Caco-2 (cell line): ENCODE results near the gene NETO1. TPM values are rescaled to one million over a fixed set of nuclear protein-coding genes. Genes with fewer than 3 reads are reported as not detected.

Experiments used
- BruUV-seq: library from RNA; stranded (reverse); fragments of 400-500 nt; replicated peaks from 2 replicates; lab custom pipeline; 2021; lab: Mats Ljungman, UMichigan
- CTCF ChIA-PET: fragments of 300-600 bp; sonication (Branson Sonifier 250); formaldehyde crosslinking; loops from one replicate; lab custom pipeline; 2022; ENCODE audit warnings: antibody characterized with exemption; lab: Charles Lee
- POLR2A ChIA-PET: fragments of 300-600 bp; sonication (Branson Sonifier 250); formaldehyde crosslinking; loops from one replicate; lab custom pipeline; 2022; ENCODE audit warnings: antibody characterized with exemption; lab: Charles Lee
- DNase-seq, 2 experiments: peaks; one replicate each; pipeline versions ENCODE4 v3.0.0 to v3.0.0-alpha.2; 2020 to 2022
- H3K27me3 ChIP-seq: replicated peaks from 2 replicates; pipeline ENCODE4 v1.6.0; 2011; ENCODE audit warnings: low read length; ENCODE audit not compliant: control insufficient read depth, insufficient read depth
- H3K36me3 ChIP-seq: 2 replicates; pipeline ENCODE4 v1.5.1; 2011; ENCODE audit warnings: low read length; ENCODE audit not compliant: control insufficient read depth, insufficient read depth
- H3K4me1 ChIP-seq: fragments of 250-450 bp; sonication (Bioruptor Pico); 2 replicates; pipeline ENCODE4 v1.5.1; 2020; ENCODE audit warnings: mild to moderate bottlenecking
- H3K4me3 ChIP-seq: 2 replicates; pipeline ENCODE4 v1.5.1; 2011; ENCODE audit warnings: low read depth, mild to moderate bottlenecking, control low read depth, low read length
- H3K9me3 ChIP-seq: fragments of 250-450 bp; sonication (Bioruptor Pico); 2 replicates; pipeline ENCODE4 v1.5.1; 2020; ENCODE audit warnings: mild to moderate bottlenecking, moderate library complexity
- H3K27ac Mint-ChIP-seq: one replicate; pipeline ENCODE4 v1.8.0; 2022; ENCODE audit warnings: mixed read lengths; ENCODE audit not compliant: unreplicated experiment
- H3K27me3 Mint-ChIP-seq: one replicate; pipeline ENCODE4 v1.8.0; 2022; ENCODE audit warnings: mixed read lengths; ENCODE audit not compliant: insufficient read depth, unreplicated experiment
- H3K36me3 Mint-ChIP-seq: one replicate; pipeline ENCODE4 v1.8.0; 2022; ENCODE audit warnings: mild to moderate bottlenecking, mixed read lengths; ENCODE audit not compliant: insufficient read depth, unreplicated experiment
- H3K4me1 Mint-ChIP-seq: one replicate; pipeline ENCODE4 v1.8.0; 2022; ENCODE audit warnings: low read depth, mixed read lengths; ENCODE audit not compliant: unreplicated experiment
- H3K4me3 Mint-ChIP-seq: one replicate; pipeline ENCODE4 v1.8.0; 2022; ENCODE audit warnings: mild to moderate bottlenecking, moderate library complexity, mixed read lengths; ENCODE audit not compliant: unreplicated experiment
- H3K9me3 Mint-ChIP-seq: one replicate; pipeline ENCODE4 v1.8.0; 2022; ENCODE audit warnings: mixed read lengths; ENCODE audit not compliant: unreplicated experiment
- CTCF ChIP-seq, 2 experiments: fragments of 200-600 bp in 1 of 2; IDR thresholded peaks; 1 replicate in 1 of 2; 2 replicates in 1 of 2; pipeline versions ENCODE4 v1.5.1 to v1.8.0; 2011 to 2022; ENCODE audit warnings: antibody characterized with exemption in 1 of 2, control low read depth in 1 of 2, inconsistent platforms in 1 of 2, low read depth in 1 of 2, low read length in 1 of 2, mild to moderate bottlenecking in 1 of 2, moderate library complexity in 1 of 2; ENCODE audit not compliant: insufficient read depth in 1 of 2, severe bottlenecking in 1 of 2, unreplicated experiment in 1 of 2
- intact Hi-C: fragments of 100-400 bp; cut with micrococcal nuclease; formaldehyde crosslinking; loops from one replicate; pipeline ENCODE4 v1.10.0; 2022; ENCODE audit not compliant: unreplicated experiment
- total RNA-seq: library from RNA; stranded (reverse); gene quantifications from 2 replicates; pipeline ENCODE4 v1.2.3, GENCODE V29; 2022

Gene NETO1
- total RNA-seq, 1 experiment from 2014 or later, result not detected

GRCh38 chr18:72819050-72819449 is 48.7 kb downstream of the NETO1 start:
- no peaks in the 10 kb centered on the region for H3K4me1 ChIP-seq
- no peaks in the 10 kb centered on the region for H3K36me3 Mint-ChIP-seq
- CTCF ChIA-PET, result no interaction called here
- H3K4me1 Mint-ChIP-seq, result no peaks in the 10 kb centered on the region
- no peak for TF ChIP-seq CTCF (IDR thresholded peaks at IDR 0.05; ENCODE audit: insufficient read depth in 1 of 2, low read depth in 1 of 2, low read length in 1 of 2, severe bottlenecking in 1 of 2, unreplicated experiment in 1 of 2)
- no peaks in the 10 kb centered on the region for H3K27me3 ChIP-seq
- no peaks in the 10 kb centered on the region for H3K36me3 ChIP-seq
- no peak overlapping the region for H3K4me3 Mint-ChIP-seq
- DNase-seq, result no peak
- intact Hi-C loops, result no loop called here
- peaks cover 7% of the 10 kb centered on the region for H3K27me3 Mint-ChIP-seq
- no TSS peak for BruUV-seq
- no peaks in the 10 kb centered on the region for H3K9me3 Mint-ChIP-seq
- POLR2A ChIA-PET, result no interaction called here
- no peak overlapping the region for H3K27ac Mint-ChIP-seq
- H3K4me3 ChIP-seq, result no peak overlapping the region
- no peaks in the 10 kb centered on the region for H3K9me3 ChIP-seq

GRCh38 chr18:72811047-72811446 is 56.7 kb downstream of the NETO1 start:
- intact Hi-C loops, result no loop called here
- Mint-ChIP-seq H3K4me1 (no peaks in the 10 kb centered on the region), H3K36me3 (no peaks in the 10 kb centered on the region), H3K27me3 (peaks cover 9% of the 10 kb centered on the region), H3K9me3 (no peaks in the 10 kb centered on the region), H3K4me3 (no peak overlapping the region), H3K27ac (no peak overlapping the region)
- H3K27me3 ChIP-seq, result no peaks in the 10 kb centered on the region
- no peak overlapping the region for H3K4me3 ChIP-seq
- no TSS peak for BruUV-seq
- no peaks in the 10 kb centered on the region for H3K36me3 ChIP-seq
- TF ChIP-seq CTCF (IDR thresholded peaks at IDR 0.05; ENCODE audit: insufficient read depth in 1 of 2, low read depth in 1 of 2, low read length in 1 of 2, severe bottlenecking in 1 of 2, unreplicated experiment in 1 of 2), result no peak
- ChIA-PET CTCF (no interaction called here), POLR2A (no interaction called here)
- no peaks in the 10 kb centered on the region for H3K9me3 ChIP-seq
- DNase-seq, result no peak
- no peaks in the 10 kb centered on the region for H3K4me1 ChIP-seq

GRCh38 chr18:72808680-72809079 is 59.1 kb downstream of the NETO1 start:
- ChIA-PET CTCF (no interaction called here), POLR2A (no interaction called here)
- H3K4me1 Mint-ChIP-seq, result no peaks in the 10 kb centered on the region

More at GRCh38 chr18:72808680-72809079, 59.1 kb downstream of the NETO1 start:
- Mint-ChIP-seq H3K36me3 (no peaks in the 10 kb centered on the region), H3K9me3 (no peaks in the 10 kb centered on the region), H3K4me3 (no peak overlapping the region), H3K27ac (no peak overlapping the region), H3K27me3 (peaks cover 9% of the 10 kb centered on the region)
- intact Hi-C loops, result no loop called here
- DNase-seq, result no peak
- Histone ChIP-seq H3K27me3 (no peaks in the 10 kb centered on the region), H3K4me1 (no peaks in the 10 kb centered on the region), H3K36me3 (no peaks in the 10 kb centered on the region), H3K9me3 (no peaks in the 10 kb centered on the region), H3K4me3 (no peak overlapping the region)
- no peak for TF ChIP-seq CTCF (IDR thresholded peaks at IDR 0.05; ENCODE audit: insufficient read depth in 1 of 2, low read depth in 1 of 2, low read length in 1 of 2, severe bottlenecking in 1 of 2, unreplicated experiment in 1 of 2)
- BruUV-seq, result no TSS peak
